ENCODE results near the gene FIS1. TPM values are rescaled to one million over a fixed set of nuclear protein-coding genes. Genes with fewer than 3 reads are reported as not detected.
"Not testable (repeated sequence)": the region's sequence is repeated elsewhere in the genome, so short reads cannot be mapped to it uniquely, and the experiment has no call there.

Gene FIS1
- polyA plus RNA-seq, 1 donor (not counting 4 experiments of a cell fraction or from before 2014, with no cell fraction given): 202 TPM

DNA sequence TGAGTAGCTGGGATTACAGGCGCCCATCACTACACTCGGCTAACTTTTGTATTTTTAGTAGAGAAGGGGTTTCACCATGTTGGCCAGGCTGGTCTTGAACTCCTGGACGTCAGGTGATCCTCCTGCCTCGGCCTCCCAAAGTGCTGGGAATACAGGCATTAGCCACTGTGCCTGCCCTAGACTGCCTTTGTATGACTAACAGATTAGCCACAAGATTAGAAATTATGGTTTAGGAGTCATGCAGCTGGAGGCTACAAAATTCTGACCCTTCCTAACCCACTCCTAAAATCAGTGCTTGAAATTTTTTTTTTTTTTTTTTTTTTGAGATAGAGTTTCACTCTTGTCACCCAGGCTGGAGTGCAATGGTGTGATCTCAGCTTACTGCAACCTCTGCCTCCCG is 47.7 kb upstream of the FIS1 start:
- not testable (repeated sequence) for FAIRE-seq; H3K27me3 ChIP-seq (ENCODE audit: control insufficient read depth, extremely low read depth, insufficient read depth, low read length); H3K4me2 ChIP-seq (ENCODE audit: control insufficient read depth, extremely low read depth, insufficient read depth, low read depth, low read length)

DNA sequence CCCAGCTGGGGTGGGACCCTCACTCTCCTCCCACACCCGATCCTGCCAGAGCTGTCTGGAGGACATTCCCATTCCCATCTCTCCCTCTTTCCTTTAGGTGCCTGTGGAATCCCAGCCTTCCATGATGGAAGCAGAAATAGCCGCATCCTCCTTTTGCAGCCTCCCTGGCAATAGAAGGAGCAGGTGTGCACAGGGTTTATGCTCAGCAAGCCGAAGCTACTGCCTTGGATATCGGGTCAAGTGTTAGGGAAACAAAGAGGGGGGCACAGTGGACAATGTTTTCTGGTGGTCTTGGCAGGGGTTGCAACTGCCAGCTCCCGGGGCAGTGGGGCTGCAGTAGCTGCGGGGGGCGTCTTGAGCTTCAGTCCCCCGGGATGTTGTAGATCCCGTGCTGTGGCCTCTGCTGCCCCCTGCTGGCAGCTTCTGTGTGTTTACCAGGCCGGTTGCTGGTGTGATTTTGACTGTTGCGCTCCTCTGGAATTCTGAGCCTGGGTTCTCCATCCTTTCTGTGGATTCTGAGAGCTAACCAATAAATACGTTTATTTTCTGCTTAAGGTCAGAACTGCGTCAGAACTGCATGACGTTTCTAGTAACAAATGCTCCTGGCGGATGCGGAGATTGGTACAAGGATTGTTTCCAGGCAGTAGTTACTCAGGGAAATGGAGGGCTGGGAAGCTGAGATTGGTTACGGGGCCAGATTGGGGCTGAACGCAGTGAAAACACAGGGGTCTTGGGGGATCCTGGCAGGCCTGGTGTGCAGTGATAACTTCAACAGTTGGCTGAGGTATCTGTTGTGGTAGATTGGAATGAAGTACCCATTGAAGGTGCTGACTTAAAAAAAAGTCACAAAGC is 45.5 kb upstream of the FIS1 start:
- H3K9ac ChIP-seq (ENCODE audit: control insufficient read depth, extremely low read depth, insufficient read depth, low read length); H3K9me3 ChIP-seq (ENCODE audit: control insufficient read depth, low read depth, low read length); H3K4me2 ChIP-seq (ENCODE audit: control insufficient read depth, extremely low read depth, insufficient read depth, low read depth, low read length); H4K20me1 ChIP-seq (ENCODE audit: control insufficient read depth, extremely low read depth, insufficient read depth, low read length); H3K27ac ChIP-seq (ENCODE audit: control insufficient read depth, insufficient read depth, low read length); H3K79me2 ChIP-seq (ENCODE audit: control insufficient read depth, insufficient read depth, low read length); dilution Hi-C loops (cut with MboI; ENCODE audit: extremely low pct_ligation_motif_present, low sequenced_read_pairs); H3K27me3 ChIP-seq (ENCODE audit: control insufficient read depth, extremely low read depth, insufficient read depth, low read length); H3K4me1 ChIP-seq (ENCODE audit: control insufficient read depth, extremely low read depth, insufficient read depth, low read length); H3K4me3 ChIP-seq (ENCODE audit: control insufficient read depth in 2 of 3, extremely low read depth in 1 of 3, insufficient read depth in 2 of 3, low read depth in 1 of 3, low read length in 3 of 3); H3K9me1 ChIP-seq (ENCODE audit: control insufficient read depth, extremely low read depth, insufficient read depth, low read length); H3K36me3 ChIP-seq (ENCODE audit: control insufficient read depth in 2 of 2, extremely low read depth in 1 of 2, insufficient read depth in 2 of 2, low read length in 2 of 2); H2AFZ ChIP-seq (ENCODE audit: control insufficient read depth, low read length); FAIRE-seq; DNase-seq (ENCODE audit: low read depth, low spot score): not testable (repeated sequence)
- TF ChIP-seq, protein P1, sequence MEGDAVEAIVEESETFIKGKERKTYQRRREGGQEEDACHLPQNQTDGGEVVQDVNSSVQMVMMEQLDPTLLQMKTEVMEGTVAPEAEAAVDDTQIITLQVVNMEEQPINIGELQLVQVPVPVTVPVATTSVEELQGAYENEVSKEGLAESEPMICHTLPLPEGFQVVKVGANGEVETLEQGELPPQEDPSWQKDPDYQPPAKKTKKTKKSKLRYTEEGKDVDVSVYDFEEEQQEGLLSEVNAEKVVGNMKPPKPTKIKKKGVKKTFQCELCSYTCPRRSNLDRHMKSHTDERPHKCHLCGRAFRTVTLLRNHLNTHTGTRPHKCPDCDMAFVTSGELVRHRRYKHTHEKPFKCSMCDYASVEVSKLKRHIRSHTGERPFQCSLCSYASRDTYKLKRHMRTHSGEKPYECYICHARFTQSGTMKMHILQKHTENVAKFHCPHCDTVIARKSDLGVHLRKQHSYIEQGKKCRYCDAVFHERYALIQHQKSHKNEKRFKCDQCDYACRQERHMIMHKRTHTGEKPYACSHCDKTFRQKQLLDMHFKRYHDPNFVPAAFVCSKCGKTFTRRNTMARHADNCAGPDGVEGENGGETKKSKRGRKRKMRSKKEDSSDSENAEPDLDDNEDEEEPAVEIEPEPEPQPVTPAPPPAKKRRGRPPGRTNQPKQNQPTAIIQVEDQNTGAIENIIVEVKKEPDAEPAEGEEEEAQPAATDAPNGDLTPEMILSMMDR (optimal IDR thresholded peaks at IDR 0.05 in 1 of 3, IDR thresholded peaks at IDR 0.05 in 1 of 3, conservative IDR thresholded peaks at IDR 0.05 in 1 of 3; ENCODE audit: extremely low read depth in 1 of 3, insufficient read depth in 2 of 3, low read length in 3 of 3): peak; percentile 28 to 68 (median 48)

More for the DNA sequence above, 47.7 kb upstream of the FIS1 start:
- DNase-seq (ENCODE audit: low read depth, low spot score); H3K79me2 ChIP-seq (ENCODE audit: control insufficient read depth, insufficient read depth, low read length); H3K4me1 ChIP-seq (ENCODE audit: control insufficient read depth, extremely low read depth, insufficient read depth, low read length); H3K36me3 ChIP-seq (ENCODE audit: control insufficient read depth in 2 of 2, extremely low read depth in 1 of 2, insufficient read depth in 2 of 2, low read length in 2 of 2); H3K27ac ChIP-seq (ENCODE audit: control insufficient read depth, insufficient read depth, low read length); H3K9ac ChIP-seq (ENCODE audit: control insufficient read depth, extremely low read depth, insufficient read depth, low read length); H3K4me3 ChIP-seq (ENCODE audit: control insufficient read depth in 2 of 3, extremely low read depth in 1 of 3, insufficient read depth in 2 of 3, low read depth in 1 of 3, low read length in 3 of 3); H2AFZ ChIP-seq (ENCODE audit: control insufficient read depth, low read length); H4K20me1 ChIP-seq (ENCODE audit: control insufficient read depth, extremely low read depth, insufficient read depth, low read length); H3K9me1 ChIP-seq (ENCODE audit: control insufficient read depth, extremely low read depth, insufficient read depth, low read length); H3K9me3 ChIP-seq (ENCODE audit: control insufficient read depth, low read depth, low read length); dilution Hi-C loops (cut with MboI; ENCODE audit: extremely low pct_ligation_motif_present, low sequenced_read_pairs): not testable (repeated sequence)

DNA sequence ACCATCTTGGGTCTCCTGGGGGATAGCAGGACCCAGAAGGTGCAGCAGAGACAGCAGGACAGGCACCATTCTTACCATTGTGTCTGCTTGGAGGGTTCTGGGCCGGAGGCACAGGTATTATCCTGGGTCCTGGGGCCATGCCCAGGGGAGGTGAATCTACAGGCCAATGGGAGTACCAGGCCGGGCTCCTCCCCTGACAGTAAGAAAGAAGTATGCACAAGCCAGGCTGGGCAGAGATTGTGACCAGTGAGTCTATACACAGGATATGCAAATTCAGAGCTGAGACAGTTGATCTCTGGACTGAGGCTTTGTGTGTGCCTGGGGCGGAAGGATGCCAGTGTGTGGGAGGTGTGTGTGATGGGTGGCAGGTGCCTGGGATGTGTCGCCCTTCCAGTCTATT is 44.8 kb upstream of the FIS1 start:
- H3K4me1 ChIP-seq (ENCODE audit: control insufficient read depth, extremely low read depth, insufficient read depth, low read length); DNase-seq (ENCODE audit: low read depth, low spot score); H3K9me3 ChIP-seq (ENCODE audit: control insufficient read depth, low read depth, low read length); H3K27ac ChIP-seq (ENCODE audit: control insufficient read depth, insufficient read depth, low read length); H3K36me3 ChIP-seq (ENCODE audit: control insufficient read depth in 2 of 2, extremely low read depth in 1 of 2, insufficient read depth in 2 of 2, low read length in 2 of 2); H3K9ac ChIP-seq (ENCODE audit: control insufficient read depth, extremely low read depth, insufficient read depth, low read length); H4K20me1 ChIP-seq (ENCODE audit: control insufficient read depth, extremely low read depth, insufficient read depth, low read length); FAIRE-seq; H3K9me1 ChIP-seq (ENCODE audit: control insufficient read depth, extremely low read depth, insufficient read depth, low read length); H2AFZ ChIP-seq (ENCODE audit: control insufficient read depth, low read length); H3K4me3 ChIP-seq (ENCODE audit: control insufficient read depth in 2 of 3, extremely low read depth in 1 of 3, insufficient read depth in 2 of 3, low read depth in 1 of 3, low read length in 3 of 3); dilution Hi-C loops (cut with MboI; ENCODE audit: extremely low pct_ligation_motif_present, low sequenced_read_pairs); H3K79me2 ChIP-seq (ENCODE audit: control insufficient read depth, insufficient read depth, low read length); H3K27me3 ChIP-seq (ENCODE audit: control insufficient read depth, extremely low read depth, insufficient read depth, low read length); H3K4me2 ChIP-seq (ENCODE audit: control insufficient read depth, extremely low read depth, insufficient read depth, low read depth, low read length): not testable (repeated sequence)
